ENCODE data around the gene XKR3.
"Not testable (repeated sequence)": the region's sequence is repeated elsewhere in the genome, so short reads cannot be mapped to it uniquely, and the experiment has no call there.

The XKR3 gene

GRCh38 chr22:16824716-16825687, at the start of gene XKR3:
XKR3 (minus strand) TSS chr22:16825411; CDS start chr22:16808073, 17,338 bp downstream.
- in situ Hi-C loops (cut with MboI; ENCODE audit: low sequenced_read_pairs), result no loop called here

GRCh38 chr22:16869640-16870039, 44.4 kb upstream of the XKR3 start:
- in situ Hi-C loops (cut with MboI; ENCODE audit: low sequenced_read_pairs), result not testable (repeated sequence)

GRCh38 chr22:16866167-16866566, 41.0 kb upstream of the XKR3 start:
- in situ Hi-C loops (cut with MboI; ENCODE audit: low sequenced_read_pairs), result no loop called here

GRCh38 chr22:16856851-16857250, 31.6 kb upstream of the XKR3 start:
- in situ Hi-C loops (cut with MboI; ENCODE audit: low sequenced_read_pairs), result not testable (repeated sequence)

GRCh38 chr22:16854631-16855030, 29.4 kb upstream of the XKR3 start:
- in situ Hi-C loops (cut with MboI; ENCODE audit: low sequenced_read_pairs), result no loop called here

GRCh38 chr22:16851268-16851996, 26.2 kb upstream of the XKR3 start:
- in situ Hi-C loops (cut with MboI; ENCODE audit: low sequenced_read_pairs), result not testable (repeated sequence)

- in situ Hi-C loops (cut with MboI; ENCODE audit: low sequenced_read_pairs), result no loop called here
These were observed 22.1 kb upstream of the XKR3 start for GRCh38 chr22:16847271-16847670.

- in situ Hi-C loops (cut with MboI; ENCODE audit: low sequenced_read_pairs), result no loop called here
These were observed 20.7 kb upstream of the XKR3 start for GRCh38 chr22:16845881-16846280.

- in situ Hi-C loops (cut with MboI; ENCODE audit: low sequenced_read_pairs), result no loop called here
These were observed 20.3 kb upstream of the XKR3 start for GRCh38 chr22:16845465-16845864.

GRCh38 chr22:16844529-16844928, 19.3 kb upstream of the XKR3 start:
- in situ Hi-C loops (cut with MboI; ENCODE audit: low sequenced_read_pairs), result no loop called here

GRCh38 chr22:16838073-16838472, 12.9 kb upstream of the XKR3 start:
- in situ Hi-C loops (cut with MboI; ENCODE audit: low sequenced_read_pairs), result no loop called here

- in situ Hi-C loops (cut with MboI; ENCODE audit: low sequenced_read_pairs), result no loop called here
These were observed 9.8 kb upstream of the XKR3 start for GRCh38 chr22:16834971-16835370.

GRCh38 chr22:16831257-16831656, 6.0 kb upstream of the XKR3 start:
- in situ Hi-C loops (cut with MboI; ENCODE audit: low sequenced_read_pairs), result no loop called here

- in situ Hi-C loops (cut with MboI; ENCODE audit: low sequenced_read_pairs), result no loop called here
These were observed 4.8 kb upstream of the XKR3 start for GRCh38 chr22:16829985-16830384.

- in situ Hi-C loops (cut with MboI; ENCODE audit: low sequenced_read_pairs), result no loop called here
These were observed 3.7 kb upstream of the XKR3 start for GRCh38 chr22:16828876-16829275.

- in situ Hi-C loops (cut with MboI; ENCODE audit: low sequenced_read_pairs), result no loop called here
These were observed 2.3 kb upstream of the XKR3 start for GRCh38 chr22:16827506-16827905.

GRCh38 chr22:16819249-16819648, 6.0 kb downstream of the XKR3 start:
- in situ Hi-C loops (cut with MboI; ENCODE audit: low sequenced_read_pairs), result no loop called here

GRCh38 chr22:16818538-16818937, 6.7 kb downstream of the XKR3 start:
- in situ Hi-C loops (cut with MboI; ENCODE audit: low sequenced_read_pairs), result no loop called here

GRCh38 chr22:16815073-16815472, 10.1 kb downstream of the XKR3 start:
- in situ Hi-C loops (cut with MboI; ENCODE audit: low sequenced_read_pairs), result no loop called here

GRCh38 chr22:16810188-16810802, 14.9 kb downstream of the XKR3 start:
- in situ Hi-C loops (cut with MboI; ENCODE audit: low sequenced_read_pairs), result no loop called here

- in situ Hi-C loops (cut with MboI; ENCODE audit: low sequenced_read_pairs), result no loop called here
These were observed 16.5 kb downstream of the XKR3 start for GRCh38 chr22:16808744-16809143.
